IPS-NIHi11 (cell line): ENCODE measurements around the gene PATJ.
"Not testable (repeated sequence)": the region's sequence is repeated elsewhere in the genome, so short reads cannot be mapped to it uniquely, and the experiment has no call there.

ENCODE experiments used
- DNase-seq: peaks from one replicate; pipeline ENCODE4 v3.0.0; 2012; ENCODE audit warnings: mixed read lengths, low spot score

Gene PATJ

GRCh38 chr1:61828805-61829204 lies 86.5 kb downstream of the PATJ start:
- no peak for DNase-seq

- no peak for DNase-seq
Measured at GRCh38 chr1:61836649-61837048, 94.4 kb downstream of the PATJ start.

- DNase-seq = not testable (repeated sequence)
Measured at GRCh38 chr1:61837607-61838006, 95.3 kb downstream of the PATJ start.

- no peak for DNase-seq
Measured at GRCh38 chr1:61839679-61840078, 97.4 kb downstream of the PATJ start.

GRCh38 chr1:61842036-61842435 lies 99.8 kb downstream of the PATJ start:
- no peak for DNase-seq

- DNase-seq = no peak
Measured at GRCh38 chr1:61842863-61843514, 100.7 kb downstream of the PATJ start.

- no peak for DNase-seq
Measured at GRCh38 chr1:61844006-61844405, 101.7 kb downstream of the PATJ start.

GRCh38 chr1:61844664-61845063 lies 102.4 kb downstream of the PATJ start:
- DNase-seq = not testable (repeated sequence)

- no peak for DNase-seq
Measured at GRCh38 chr1:61851235-61851634, 109.0 kb downstream of the PATJ start.

GRCh38 chr1:61851849-61852669 lies 109.8 kb downstream of the PATJ start:
- DNase-seq = peak; percentile 28

GRCh38 chr1:61852670-61853015 lies 110.4 kb downstream of the PATJ start:
- DNase-seq = no peak

GRCh38 chr1:61853583-61853982 lies 111.3 kb downstream of the PATJ start:
- DNase-seq = no peak

- no peak for DNase-seq
Measured at GRCh38 chr1:61864489-61864888, 122.2 kb downstream of the PATJ start.

GRCh38 chr1:61865646-61866220 lies 123.5 kb downstream of the PATJ start:
- DNase-seq = no peak

- DNase-seq = no peak
Measured at GRCh38 chr1:61869691-61870109, 127.4 kb downstream of the PATJ start.

- no peak for DNase-seq
Measured at GRCh38 chr1:61872206-61872605, 129.9 kb downstream of the PATJ start.

GRCh38 chr1:61873581-61873980 lies 131.3 kb downstream of the PATJ start:
- no peak for DNase-seq

- no peak for DNase-seq
Measured at GRCh38 chr1:61873994-61874393, 131.7 kb downstream of the PATJ start.

- DNase-seq = no peak
Measured at GRCh38 chr1:61875198-61875597, 132.9 kb downstream of the PATJ start.

GRCh38 chr1:61879887-61880474 lies 137.7 kb downstream of the PATJ start:
- not testable (repeated sequence) for DNase-seq

GRCh38 chr1:61887076-61887867 lies 145.0 kb downstream of the PATJ start:
- no peak for DNase-seq

- no peak for DNase-seq
Measured at GRCh38 chr1:61887931-61888564, 145.8 kb downstream of the PATJ start.
